Medulla oblongata (tissue), 1 donor: ENCODE data around the gene ZNF416.

Experiments used
- DNase-seq: peaks from one replicate; pipeline ENCODE4 v3.0.0-alpha.2; 2015; ENCODE audit errors: extremely low spot score

ZNF416 gene

DNA sequence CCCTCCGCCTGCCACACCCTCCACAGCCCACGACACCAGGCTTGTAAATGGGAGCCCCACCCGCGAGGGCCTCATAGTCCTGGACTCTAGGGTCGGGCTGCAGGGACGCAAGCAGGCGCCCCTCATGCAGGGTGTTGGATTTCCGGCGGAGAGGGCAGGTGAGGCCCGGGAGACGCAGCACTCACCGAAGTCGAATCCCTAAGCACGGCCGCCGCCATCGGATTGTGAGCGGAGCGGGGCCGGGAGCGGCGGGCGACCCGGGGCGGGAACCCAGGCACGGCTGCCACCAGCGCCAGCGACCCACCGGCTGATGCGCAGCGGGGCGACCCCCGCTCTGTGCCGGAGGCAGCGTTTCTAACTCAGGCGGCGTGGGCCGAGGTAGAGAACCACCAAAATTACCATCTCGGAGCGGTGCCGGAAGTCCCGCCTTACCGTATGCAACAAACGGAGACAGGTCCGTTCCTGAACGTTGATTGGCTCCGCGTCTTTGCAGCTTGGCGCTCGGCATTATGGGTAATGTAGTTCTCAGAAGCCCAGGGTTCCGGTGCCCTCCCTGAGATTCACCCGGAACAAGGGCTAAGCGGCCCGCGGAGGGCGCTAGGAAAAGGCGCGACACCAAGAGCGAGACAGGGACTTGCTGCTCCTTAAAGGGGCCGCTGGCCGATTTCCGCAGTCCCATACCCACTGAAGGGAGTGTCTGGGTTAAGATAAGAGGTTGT lies at the start of gene ZNF416:
Gene ZNF416 (minus strand): TSS at position 425 of the 719 bp plus-strand sequence. CDS start 207 bp downstream, at position 218.
- peak; percentile 99 for DNase-seq

- no peak for DNase-seq
These were observed 44.4 kb upstream of the ZNF416 start for GRCh38 chr19:57623091-57623490.

DNA sequence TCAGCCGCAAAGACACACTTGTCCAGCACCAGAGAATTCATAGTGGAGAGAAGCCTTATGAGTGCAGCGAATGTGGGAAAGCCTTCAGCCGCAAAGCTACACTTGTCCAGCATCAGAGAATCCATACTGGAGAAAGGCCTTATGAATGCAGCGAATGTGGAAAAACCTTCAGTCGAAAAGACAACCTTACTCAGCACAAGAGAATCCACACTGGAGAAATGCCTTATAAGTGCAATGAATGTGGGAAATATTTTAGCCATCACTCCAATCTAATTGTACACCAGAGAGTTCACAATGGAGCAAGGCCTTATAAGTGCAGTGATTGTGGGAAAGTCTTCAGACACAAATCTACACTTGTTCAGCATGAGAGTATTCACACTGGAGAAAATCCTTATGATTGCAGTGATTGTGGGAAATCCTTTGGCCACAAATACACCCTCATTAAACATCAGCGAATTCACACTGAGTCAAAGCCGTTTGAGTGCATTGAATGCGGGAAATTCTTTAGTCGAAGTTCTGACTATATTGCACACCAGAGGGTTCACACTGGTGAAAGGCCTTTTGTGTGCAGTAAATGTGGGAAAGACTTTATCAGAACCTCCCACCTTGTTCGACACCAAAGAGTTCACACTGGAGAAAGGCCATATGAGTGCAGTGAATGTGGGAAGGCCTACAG lies 42.1 kb upstream of the ZNF416 start:
- no peak for DNase-seq

- no peak for DNase-seq
These were observed 36.6 kb upstream of the ZNF416 start for GRCh38 chr19:57615346-57615745.

GRCh38 chr19:57613941-57614743 lies 35.4 kb upstream of the ZNF416 start, which contains the start of gene ZNF134:
ZNF134 (plus strand) TSS chr19:57614242; CDS start chr19:57619469, 5,227 bp downstream.
- DNase-seq, result peak; percentile 91

DNA sequence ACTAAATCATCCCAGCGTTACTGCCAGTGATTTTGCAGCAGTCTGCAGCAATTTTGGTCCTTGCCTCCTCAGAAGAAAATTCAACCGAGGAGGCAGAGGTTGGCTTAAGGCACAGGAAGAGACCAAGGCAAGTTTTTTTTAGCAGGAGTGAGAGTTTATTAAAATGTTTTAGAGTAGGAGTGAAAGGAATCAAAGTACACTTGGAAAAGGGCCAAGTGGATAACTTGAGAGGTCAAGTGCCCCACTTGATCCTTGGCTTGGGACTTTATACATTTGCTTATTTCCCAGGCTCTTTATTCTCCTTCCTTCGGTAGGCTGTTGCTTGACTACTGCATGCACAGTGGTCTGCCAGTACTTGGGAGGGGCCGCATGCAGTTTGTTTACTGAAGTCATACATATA lies 32.4 kb upstream of the ZNF416 start:
- DNase-seq, result no peak

DNA sequence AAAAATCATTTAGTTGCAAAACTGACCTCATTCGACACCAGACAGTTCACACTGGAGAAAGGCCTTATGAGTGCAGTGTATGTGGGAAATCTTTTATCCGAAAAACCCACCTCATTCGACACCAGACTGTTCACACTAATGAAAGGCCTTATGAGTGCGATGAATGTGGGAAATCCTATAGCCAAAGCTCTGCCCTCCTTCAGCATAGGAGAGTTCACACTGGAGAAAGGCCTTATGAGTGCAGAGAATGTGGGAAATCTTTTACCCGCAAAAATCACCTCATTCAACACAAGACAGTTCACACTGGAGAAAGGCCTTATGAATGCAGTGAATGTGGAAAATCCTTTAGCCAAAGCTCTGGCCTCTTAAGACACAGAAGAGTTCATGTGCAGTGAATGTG lies 28.2 kb upstream of the ZNF416 start:
- no peak for DNase-seq

GRCh38 chr19:57599761-57600383 lies 21.2 kb upstream of the ZNF416 start, which contains the start of gene ZNF530:
ZNF530 (plus strand) TSS chr19:57599885; CDS start chr19:57604346, 4,461 bp downstream.
- DNase-seq, result peak; percentile 97

DNA sequence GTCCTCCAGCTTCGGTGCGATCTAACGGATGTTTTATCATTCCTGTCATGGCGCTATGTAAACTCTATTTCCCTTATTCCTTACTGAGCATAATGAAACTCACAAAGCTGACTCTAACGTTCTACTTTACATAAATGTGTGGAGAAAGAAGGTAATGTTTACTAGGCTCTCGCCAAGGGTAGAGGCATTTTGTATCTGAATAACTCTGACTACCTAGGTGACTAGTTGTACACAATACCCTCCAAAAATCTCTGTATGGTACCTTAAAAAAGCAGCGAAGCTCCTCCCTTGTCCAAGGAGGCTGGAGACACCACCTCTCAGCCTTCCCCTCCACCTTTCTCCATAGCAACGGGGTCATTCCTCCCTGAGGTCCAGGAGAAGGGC lies 20.7 kb upstream of the ZNF416 start:
- DNase-seq, result peak; percentile 2

- no peak for DNase-seq
These were observed 8.8 kb upstream of the ZNF416 start for GRCh38 chr19:57587529-57587928.

DNA sequence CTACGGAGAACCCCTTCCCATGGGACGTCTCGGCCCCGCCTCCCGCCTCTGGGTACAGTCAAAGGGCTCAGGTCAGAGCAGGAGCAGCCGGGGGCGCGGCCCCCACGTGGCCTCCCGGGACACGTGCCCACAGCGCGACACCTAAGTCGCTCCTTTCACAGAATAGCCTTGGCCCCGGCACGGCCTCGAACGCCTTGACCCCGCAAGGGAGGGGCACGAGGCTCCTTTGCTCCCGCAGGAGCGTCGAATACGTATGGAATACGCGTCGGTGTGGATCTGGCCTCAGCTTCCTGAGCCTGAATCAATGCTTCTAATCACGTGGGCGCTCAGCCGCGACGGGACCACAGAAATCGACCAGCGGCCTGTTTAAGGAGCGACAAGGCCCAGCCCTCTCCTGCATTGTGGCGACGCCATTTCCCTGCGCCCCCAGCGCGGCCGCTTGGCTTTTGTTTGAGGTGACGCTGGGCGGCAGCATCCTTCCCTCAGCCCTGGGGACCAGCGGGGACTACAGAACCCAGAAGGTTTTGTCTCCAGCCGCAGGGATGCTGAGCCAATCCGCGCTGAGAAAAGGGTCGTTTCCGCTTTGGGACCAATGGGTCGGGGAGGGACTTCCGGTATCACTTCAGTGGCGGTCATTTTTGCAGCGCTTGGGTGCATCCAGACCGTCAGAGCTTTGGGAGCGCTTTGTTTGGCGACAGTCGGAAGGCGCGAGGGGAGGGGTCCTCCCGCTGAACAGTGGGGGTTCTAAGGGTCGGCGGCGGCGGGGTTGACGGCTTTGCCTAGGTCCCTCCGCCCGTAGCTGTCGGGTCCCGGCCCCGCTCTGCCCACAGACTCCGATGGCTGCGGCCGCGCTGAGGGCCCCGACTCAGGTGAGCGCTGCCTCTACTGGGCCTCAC lies 5.1 kb upstream of the ZNF416 start, which contains the start of gene ZIK1:
Gene ZIK1 (plus strand): TSS at position 625 of the 896 bp plus-strand sequence. CDS start 212 bp downstream, at position 837.
- peak; percentile 97 for DNase-seq

DNA sequence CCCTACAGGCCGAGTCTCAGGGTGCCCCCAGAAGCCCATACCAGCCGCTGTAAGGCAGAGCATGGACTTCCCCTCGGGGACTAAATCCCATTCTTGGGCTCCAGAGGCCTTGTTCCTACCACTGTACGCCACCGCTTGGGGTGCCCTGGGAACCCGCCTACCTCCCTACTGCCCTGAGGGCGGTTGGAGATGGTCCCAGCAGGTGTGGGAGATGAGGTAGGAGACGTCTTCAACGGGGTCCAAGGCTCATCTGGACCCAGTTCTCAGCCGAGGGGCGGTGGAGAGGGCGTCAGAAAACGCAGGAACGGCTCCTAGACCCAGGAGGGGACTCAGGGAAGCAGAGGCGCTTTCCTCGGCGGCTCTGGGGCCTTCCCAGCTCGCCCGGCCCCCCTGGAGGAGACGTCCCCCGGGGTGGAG lies 4.4 kb upstream of the ZNF416 start:
- no peak for DNase-seq

DNA sequence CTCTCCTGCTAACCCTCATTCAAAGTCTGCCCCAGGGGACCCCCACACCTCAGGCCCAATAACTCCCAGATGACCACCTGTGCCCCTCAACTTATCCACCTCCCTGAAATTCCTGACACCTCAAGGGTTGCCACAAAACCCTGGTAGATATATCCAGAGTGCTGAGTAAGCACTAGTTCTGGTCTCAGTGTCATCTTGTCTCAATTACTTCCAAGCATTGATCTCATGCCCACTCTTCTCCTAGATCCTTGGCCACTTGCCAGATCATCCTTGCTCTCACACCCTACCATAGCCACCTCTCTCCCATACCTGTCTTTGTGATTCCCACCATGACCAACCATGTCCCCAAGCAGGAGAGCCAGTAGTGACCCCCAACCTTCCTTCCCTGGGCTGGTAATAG lies 2.0 kb downstream of the ZNF416 start:
- DNase-seq, result no peak

- no peak for DNase-seq
These were observed 6.2 kb downstream of the ZNF416 start for GRCh38 chr19:57572415-57572947.

GRCh38 chr19:57570707-57571106 lies 8.0 kb downstream of the ZNF416 start:
- DNase-seq, result no peak

DNA sequence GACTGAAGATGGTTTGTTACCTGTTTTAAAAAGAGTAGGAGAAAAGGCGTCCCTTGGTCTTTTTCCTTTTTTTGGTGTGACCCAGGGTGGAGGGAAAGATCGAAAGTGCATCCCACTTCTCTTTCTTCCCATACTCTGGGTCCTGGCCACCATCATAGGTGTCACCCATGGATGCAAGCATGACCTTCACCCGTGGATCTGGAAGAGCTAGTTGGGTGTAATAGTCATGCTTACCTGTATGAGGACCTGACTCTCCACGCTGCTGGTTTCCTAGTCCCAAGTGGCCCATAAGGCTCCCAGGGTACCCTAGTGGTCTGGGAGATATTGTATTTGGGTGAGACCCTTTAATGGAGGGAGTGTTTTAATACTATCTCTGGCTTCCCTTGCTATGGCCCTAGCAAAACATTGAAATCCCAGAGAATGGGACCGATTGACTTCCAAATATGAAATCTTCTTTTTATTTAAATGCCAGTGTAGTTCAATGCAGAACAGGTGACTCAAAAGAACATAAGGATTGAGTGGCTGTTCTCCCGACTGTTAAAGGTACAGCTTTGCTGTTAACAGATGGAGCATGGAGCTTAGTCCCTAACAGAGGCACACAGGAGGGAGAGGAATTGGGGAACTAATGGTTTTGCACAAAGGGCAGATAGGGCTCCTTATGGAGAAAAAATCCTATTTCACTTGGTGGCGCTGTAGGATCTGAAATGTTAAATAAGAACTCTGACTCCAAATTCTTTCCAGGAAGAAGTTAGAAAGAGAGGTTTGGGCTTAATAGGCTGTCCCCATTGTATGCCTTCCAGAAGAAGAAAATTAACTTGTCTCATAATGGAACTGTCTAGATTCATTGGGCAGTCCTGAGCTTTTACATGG lies 12.1 kb downstream of the ZNF416 start:
- no peak for DNase-seq

GRCh38 chr19:57563547-57563946 lies 15.2 kb downstream of the ZNF416 start:
- no peak for DNase-seq

- DNase-seq, result no peak
These were observed 18.6 kb downstream of the ZNF416 start for GRCh38 chr19:57560049-57560491.

GRCh38 chr19:57559404-57560025 lies 19.2 kb downstream of the ZNF416 start, which contains the start of gene ZNF550:
ZNF550 (minus strand) TSS chr19:57559863; CDS start chr19:57559682, 181 bp downstream.
- DNase-seq, result peak; percentile 84
